Loucy (cell line): Measurements from ENCODE around the gene SLC46A2.

Experiments used
- EZH2phosphoT487 ChIP-seq: fragments of 200-600 bp; IDR thresholded peaks from 2 replicates; pipeline ENCODE4 v1.6.1; 2018; ENCODE audit warnings: antibody characterized with exemption, mild to moderate bottlenecking, moderate library complexity, borderline replicate concordance
- TF ChIP-seq, protein P1 (sequence below): fragments of 200-600 bp; sonication (generic); conservative IDR thresholded peaks from 2 replicates; pipeline ENCODE4 v1.5.1; 2014; ENCODE audit warnings: mild to moderate bottlenecking, antibody characterized with exemption, low read length

DNA sequence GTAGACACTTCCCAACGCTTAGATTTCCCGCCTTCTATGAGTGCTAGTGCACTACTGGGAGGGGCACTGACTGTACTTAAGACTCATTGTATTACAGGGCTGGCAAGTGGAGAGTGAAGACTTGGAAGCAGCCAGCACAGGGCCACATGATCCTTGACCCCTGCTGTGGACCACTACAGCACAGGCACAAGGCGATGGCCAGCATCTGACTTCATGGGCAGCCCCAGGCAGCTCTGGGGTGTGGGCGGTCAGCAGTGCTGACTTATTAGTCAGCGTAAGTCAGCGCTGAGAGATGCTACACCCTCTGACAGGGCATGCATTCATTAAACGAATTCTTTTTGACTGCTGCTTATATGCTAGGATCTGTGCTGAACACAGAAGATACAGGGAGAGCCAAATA lies 9.3 kb downstream of the SLC46A2 start:
- TF ChIP-seq, protein P1, sequence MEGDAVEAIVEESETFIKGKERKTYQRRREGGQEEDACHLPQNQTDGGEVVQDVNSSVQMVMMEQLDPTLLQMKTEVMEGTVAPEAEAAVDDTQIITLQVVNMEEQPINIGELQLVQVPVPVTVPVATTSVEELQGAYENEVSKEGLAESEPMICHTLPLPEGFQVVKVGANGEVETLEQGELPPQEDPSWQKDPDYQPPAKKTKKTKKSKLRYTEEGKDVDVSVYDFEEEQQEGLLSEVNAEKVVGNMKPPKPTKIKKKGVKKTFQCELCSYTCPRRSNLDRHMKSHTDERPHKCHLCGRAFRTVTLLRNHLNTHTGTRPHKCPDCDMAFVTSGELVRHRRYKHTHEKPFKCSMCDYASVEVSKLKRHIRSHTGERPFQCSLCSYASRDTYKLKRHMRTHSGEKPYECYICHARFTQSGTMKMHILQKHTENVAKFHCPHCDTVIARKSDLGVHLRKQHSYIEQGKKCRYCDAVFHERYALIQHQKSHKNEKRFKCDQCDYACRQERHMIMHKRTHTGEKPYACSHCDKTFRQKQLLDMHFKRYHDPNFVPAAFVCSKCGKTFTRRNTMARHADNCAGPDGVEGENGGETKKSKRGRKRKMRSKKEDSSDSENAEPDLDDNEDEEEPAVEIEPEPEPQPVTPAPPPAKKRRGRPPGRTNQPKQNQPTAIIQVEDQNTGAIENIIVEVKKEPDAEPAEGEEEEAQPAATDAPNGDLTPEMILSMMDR, result no peak
- TF ChIP-seq EZH2phosphoT487, result no peak
